Stomach (tissue), 9 donors: ENCODE data around the gene EIF1AX. TPM values are rescaled to one million over a fixed set of nuclear protein-coding genes. Genes with fewer than 3 reads are reported as not detected.

Experiments used
- DNase-seq, 2 donors: peaks; one replicate each; pipeline versions ENCODE4 v3.0.0 to v3.0.0-alpha.2; 2013 to 2019
- H3K27ac ChIP-seq, 5 donors: fragments of 200-600 bp in 4 of 5; sonication (generic) in 4 of 5; one replicate each; pipeline ENCODE4 v1.5.1; 2013 to 2019; ENCODE audit warnings: mild to moderate bottlenecking in 1 of 5, moderate library complexity in 1 of 5
- H3K27me3 ChIP-seq, 3 donors: fragments of 200-600 bp; sonication (generic); one replicate each; pipeline ENCODE4 v1.5.1; 2017 to 2019; ENCODE audit warnings: mixed run types in 1 of 3
- H3K36me3 ChIP-seq, 4 donors: fragments of 200-600 bp; sonication (generic); 1 replicate in 3 of 4; 2 replicates in 1 of 4; pipeline ENCODE4 v1.5.1; 2016 to 2019
- H3K4me1 ChIP-seq, 4 donors: fragments of 200-600 bp; sonication (generic); one replicate each; pipeline ENCODE4 v1.5.1; 2016 to 2019
- H3K4me3 ChIP-seq, 4 donors: fragments of 200-600 bp; sonication (generic) in 3 of 4; one replicate each; pipeline ENCODE4 v1.5.1; 2016 to 2019; ENCODE audit warnings: mild to moderate bottlenecking in 1 of 4
- H3K9me3 ChIP-seq, 4 donors: fragments of 200-600 bp; sonication (generic); one replicate each; pipeline ENCODE4 v1.5.1; 2016 to 2019
- CTCF ChIP-seq, 7 experiments: fragments of 450-650 bp in 4 of 7; fragments of 200-600 bp in 3 of 7; sonication (generic) in 3 of 7; IDR thresholded peaks; one replicate each; pipeline ENCODE4 v1.5.1; 2016 to 2019; ENCODE audit warnings: antibody characterized with exemption in 7 of 7, control low read depth in 2 of 7, mild to moderate bottlenecking in 1 of 7
- EP300 ChIP-seq: sonication (generic); formaldehyde crosslinking; IDR thresholded peaks from one replicate; pipeline ENCODE4 v1.6.1; 2017; ENCODE audit warnings: antibody characterized with exemption
- POLR2A ChIP-seq, 4 donors: fragments of 450-650 bp; IDR thresholded peaks; one replicate each; pipeline ENCODE4 v1.6.1; 2016; ENCODE audit warnings: antibody characterized with exemption in 4 of 4, control low read depth in 2 of 4, mild to moderate bottlenecking in 1 of 4, moderate library complexity in 1 of 4
- POLR2AphosphoS5 ChIP-seq, 3 donors: sonication (generic); formaldehyde crosslinking; IDR thresholded peaks; one replicate each; pipeline ENCODE4 v1.6.1; 2016; ENCODE audit warnings: antibody characterized with exemption in 3 of 3
- WGBS, 5 donors: extraction: QIAGEN DNeasy Blood & Tissue Kit in 3 of 5; methylation state at CpG; one replicate each; pipeline versions ENCODE4 v1.1.5 to v1.1.7; 2013 to 2018; 5-methylcytosine and 5-hydroxymethylcytosine counted together
- intact Hi-C: fragments of 100-400 bp; cut with DNase I; formaldehyde crosslinking; loops from one replicate; pipeline ENCODE4 v1.15.1; 2023; ENCODE audit warnings: low total_unique reads
- polyA plus RNA-seq, 3 donors: library from polyadenylated mRNA; stranded (reverse); fragments of 200-250 nt; gene quantifications; one replicate each; pipeline ENCODE4 v1.2.3, GENCODE V29; 2013
- total RNA-seq, 5 donors: library from RNA; depleted of rRNA; stranded (reverse); fragments of >200 nt; gene quantifications; one replicate each; pipeline versions ENCODE4 v1.1.0 to v1.2.3, GENCODE V29; 2014 to 2016
- donor health status: healthy with polysubstance abuse.
- donor health status: Bipolar disorder and iron deficiency.
- donor health status: healthy.

The EIF1AX gene
- total and polyA plus RNA-seq, 8 donors = 25.0 to 85.2 (median 37.7) TPM

DNA sequence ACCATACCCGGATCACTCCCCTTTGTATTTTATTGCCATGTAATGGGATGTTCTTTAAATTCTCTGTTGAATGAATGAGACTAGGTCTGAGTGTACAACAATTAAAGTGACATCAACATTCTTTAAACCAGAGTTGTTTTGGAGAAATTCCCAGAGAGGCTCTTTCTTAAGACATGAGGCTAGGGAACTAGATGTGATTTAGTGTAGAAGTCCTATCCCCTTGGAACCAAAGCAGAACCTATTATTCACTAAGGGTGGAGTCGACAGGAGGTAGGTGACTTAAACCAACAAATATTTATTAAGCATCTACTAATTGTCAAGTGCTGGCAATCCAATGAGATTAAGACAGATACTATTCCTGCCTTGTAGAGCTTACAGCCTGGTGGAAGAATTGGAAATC lies 1.7 kb downstream of the EIF1AX start:
- Histone ChIP-seq H3K27ac (peak overlapping the region in 2 of 5 donors; percentile 24 to 91), H3K4me3 (peak overlapping the region; percentile 73 to 96 (median 80)), H3K4me1 (peaks cover 5 to 50% (median 36%) of the 10 kb centered on the region in 4 donors), H3K9me3 (no peaks in the 10 kb centered on the region), H3K27me3 (no peaks in the 10 kb centered on the region), H3K36me3 (peaks cover 4 to 35% (median 33%) of the 10 kb centered on the region in 4 donors)
- TF ChIP-seq EP300 (no peak), CTCF (IDR thresholded peaks at IDR 0.05) (no peak), POLR2AphosphoS5 (IDR thresholded peaks at IDR 0.05) (no peak)
- DNase-seq = peak in 1 of 2 donors; percentile 7
- intact Hi-C loops = no loop called here
- 32 to 66% (median 52%) methylated on average over 2 of the region's 2 CpGs for WGBS, 5 donors

GRCh38 chrX:20135944-20136343 lies 5.7 kb downstream of the EIF1AX start:
- peaks cover 5 to 43% (median 28%) of the 10 kb centered on the region in 4 donors for H3K4me1 ChIP-seq
- H3K36me3 ChIP-seq = peaks cover 4 to 75% (median 71%) of the 10 kb centered on the region in 4 donors
- H3K4me3 ChIP-seq = no peak overlapping the region
- TF ChIP-seq POLR2AphosphoS5 (IDR thresholded peaks at IDR 0.05) = no peak
- TF ChIP-seq POLR2A (IDR thresholded peaks at IDR 0.05) = no peak
- no peak for TF ChIP-seq CTCF (IDR thresholded peaks at IDR 0.05)
- no peak for TF ChIP-seq EP300
- H3K9me3 ChIP-seq = no peaks in the 10 kb centered on the region
- H3K27ac ChIP-seq = no peak overlapping the region
- 56 to 81% (median 73%) methylated on average over 5 of the region's 5 CpGs for WGBS, 5 donors
- intact Hi-C loops = no loop called here
- H3K27me3 ChIP-seq = no peaks in the 10 kb centered on the region
- no peak for DNase-seq

GRCh38 chrX:20132666-20133065 lies 9.0 kb downstream of the EIF1AX start:
- TF ChIP-seq EP300 = no peak
- no peak for TF ChIP-seq POLR2AphosphoS5 (IDR thresholded peaks at IDR 0.05)
- no peak for TF ChIP-seq POLR2A (IDR thresholded peaks at IDR 0.05)
- no peak for TF ChIP-seq CTCF (IDR thresholded peaks at IDR 0.05)
- H3K4me3 ChIP-seq = no peak overlapping the region
- no peak overlapping the region for H3K27ac ChIP-seq
- H3K4me1 ChIP-seq = peaks cover 0 to 28% (median 12%) of the 10 kb centered on the region in 4 donors
- intact Hi-C loops = no loop called here
- no peaks in the 10 kb centered on the region for H3K27me3 ChIP-seq
- DNase-seq = no peak
- H3K36me3 ChIP-seq = peaks cover 0 to 95% (median 79%) of the 10 kb centered on the region in 4 donors
- WGBS, 5 donors = 69 to 86% (median 77%) methylated on average over 1 of the region's 1 CpG
- H3K9me3 ChIP-seq = no peaks in the 10 kb centered on the region

GRCh38 chrX:20130357-20130756 lies 11.3 kb downstream of the EIF1AX start:
- Histone ChIP-seq H3K27ac (no peak overlapping the region), H3K27me3 (no peaks in the 10 kb centered on the region), H3K36me3 (peaks cover 0 to 74% (median 58%) of the 10 kb centered on the region in 4 donors), H3K4me3 (no peak overlapping the region), H3K4me1 (peaks cover 0 to 13% (median 4%) of the 10 kb centered on the region in 4 donors), H3K9me3 (no peaks in the 10 kb centered on the region)
- no peak for DNase-seq
- WGBS, 5 donors = 82 to 93% (median 90%) methylated on average over 1 of the region's 1 CpG
- no peak for TF ChIP-seq CTCF (IDR thresholded peaks at IDR 0.05)
- TF ChIP-seq POLR2A (IDR thresholded peaks at IDR 0.05) = no peak
- TF ChIP-seq EP300 = no peak
- no peak for TF ChIP-seq POLR2AphosphoS5 (IDR thresholded peaks at IDR 0.05)
- intact Hi-C loops = no loop called here
